SK-N-SH (cell line): ENCODE results near the gene MTF2.

ENCODE experiments used
- EP300 ChIP-seq, 2 experiments: IDR thresholded peaks; 2 replicates each; pipeline versions ENCODE4 v1.4.0 to v1.6.1; 2012; ENCODE audit warnings: borderline replicate concordance in 1 of 2, low read depth in 1 of 2, low read length in 1 of 2
- GABPA ChIP-seq: IDR thresholded peaks from 2 replicates; pipeline ENCODE4 v1.4.0; 2012; ENCODE audit warnings: low read depth, mild to moderate bottlenecking
- RCOR1 ChIP-seq: fragments of 150-350 bp; IDR thresholded peaks from 2 replicates; pipeline ENCODE4 v1.6.1; 2017; ENCODE audit warnings: antibody characterized with exemption, low read length
- RFX5 ChIP-seq: IDR thresholded peaks from 2 replicates; pipeline ENCODE4 v1.6.1; 2012; ENCODE audit warnings: mild to moderate bottlenecking, improper control_type of control experiment, low read length
- TF ChIP-seq, protein P1 (sequence below): fragments of 200-600 bp; sonication (generic); IDR thresholded peaks from 2 replicates; pipeline ENCODE4 v1.6.1; 2017; ENCODE audit warnings: antibody characterized with exemption, mild to moderate bottlenecking, moderate library complexity
- TF ChIP-seq, protein P2 (sequence below): IDR thresholded peaks from 2 replicates; pipeline ENCODE4 v1.6.1; 2012; ENCODE audit warnings: mild to moderate bottlenecking, low read depth, low read length, moderate library complexity

DNA sequence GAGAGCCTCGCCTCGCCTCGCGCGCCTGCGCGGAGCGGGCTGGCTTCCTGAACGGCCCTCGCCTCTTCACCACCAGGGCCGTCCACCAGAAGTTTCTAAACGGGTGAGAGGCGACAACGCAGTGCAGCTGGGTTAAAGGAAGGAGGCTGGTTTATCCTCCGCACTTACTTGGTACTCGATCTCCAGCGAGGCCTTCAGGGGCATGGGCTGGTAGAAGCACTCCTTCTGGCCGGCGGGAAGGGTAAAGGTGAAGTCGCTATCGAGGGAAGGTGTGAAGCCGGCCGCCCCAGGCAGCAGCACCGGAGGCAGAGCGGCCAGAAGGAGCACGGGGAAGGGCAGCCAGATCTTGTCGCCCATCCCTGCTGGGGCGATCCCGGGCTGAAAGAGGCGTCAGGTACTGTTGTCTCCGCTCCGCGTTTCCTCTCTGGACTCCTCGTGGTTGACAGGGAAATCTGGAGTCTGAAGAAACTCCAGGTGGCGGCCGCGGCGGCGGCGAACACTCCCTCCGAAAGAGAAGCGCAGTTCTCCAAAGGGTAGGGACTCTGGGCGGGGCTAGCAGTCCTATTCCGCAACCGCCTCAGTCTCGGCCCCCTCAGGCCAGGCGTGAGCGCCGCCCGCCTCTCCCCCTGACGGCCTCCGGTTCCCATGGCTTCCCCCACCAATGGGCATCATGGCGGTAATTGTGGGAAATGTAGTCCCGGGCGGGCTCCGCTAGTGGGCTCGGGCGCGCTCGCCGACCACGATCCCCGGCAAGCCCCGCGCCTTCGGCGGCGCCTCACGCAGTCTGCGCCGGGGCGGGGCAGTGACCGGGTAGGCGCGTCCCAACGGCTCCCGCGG is 101.0 kb downstream of the MTF2 start, which contains the start of gene TMED5:
- TF ChIP-seq, protein P1, sequence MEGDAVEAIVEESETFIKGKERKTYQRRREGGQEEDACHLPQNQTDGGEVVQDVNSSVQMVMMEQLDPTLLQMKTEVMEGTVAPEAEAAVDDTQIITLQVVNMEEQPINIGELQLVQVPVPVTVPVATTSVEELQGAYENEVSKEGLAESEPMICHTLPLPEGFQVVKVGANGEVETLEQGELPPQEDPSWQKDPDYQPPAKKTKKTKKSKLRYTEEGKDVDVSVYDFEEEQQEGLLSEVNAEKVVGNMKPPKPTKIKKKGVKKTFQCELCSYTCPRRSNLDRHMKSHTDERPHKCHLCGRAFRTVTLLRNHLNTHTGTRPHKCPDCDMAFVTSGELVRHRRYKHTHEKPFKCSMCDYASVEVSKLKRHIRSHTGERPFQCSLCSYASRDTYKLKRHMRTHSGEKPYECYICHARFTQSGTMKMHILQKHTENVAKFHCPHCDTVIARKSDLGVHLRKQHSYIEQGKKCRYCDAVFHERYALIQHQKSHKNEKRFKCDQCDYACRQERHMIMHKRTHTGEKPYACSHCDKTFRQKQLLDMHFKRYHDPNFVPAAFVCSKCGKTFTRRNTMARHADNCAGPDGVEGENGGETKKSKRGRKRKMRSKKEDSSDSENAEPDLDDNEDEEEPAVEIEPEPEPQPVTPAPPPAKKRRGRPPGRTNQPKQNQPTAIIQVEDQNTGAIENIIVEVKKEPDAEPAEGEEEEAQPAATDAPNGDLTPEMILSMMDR = no peak; the same call in 1 of the 2 replicates
- TF ChIP-seq, protein P2, sequence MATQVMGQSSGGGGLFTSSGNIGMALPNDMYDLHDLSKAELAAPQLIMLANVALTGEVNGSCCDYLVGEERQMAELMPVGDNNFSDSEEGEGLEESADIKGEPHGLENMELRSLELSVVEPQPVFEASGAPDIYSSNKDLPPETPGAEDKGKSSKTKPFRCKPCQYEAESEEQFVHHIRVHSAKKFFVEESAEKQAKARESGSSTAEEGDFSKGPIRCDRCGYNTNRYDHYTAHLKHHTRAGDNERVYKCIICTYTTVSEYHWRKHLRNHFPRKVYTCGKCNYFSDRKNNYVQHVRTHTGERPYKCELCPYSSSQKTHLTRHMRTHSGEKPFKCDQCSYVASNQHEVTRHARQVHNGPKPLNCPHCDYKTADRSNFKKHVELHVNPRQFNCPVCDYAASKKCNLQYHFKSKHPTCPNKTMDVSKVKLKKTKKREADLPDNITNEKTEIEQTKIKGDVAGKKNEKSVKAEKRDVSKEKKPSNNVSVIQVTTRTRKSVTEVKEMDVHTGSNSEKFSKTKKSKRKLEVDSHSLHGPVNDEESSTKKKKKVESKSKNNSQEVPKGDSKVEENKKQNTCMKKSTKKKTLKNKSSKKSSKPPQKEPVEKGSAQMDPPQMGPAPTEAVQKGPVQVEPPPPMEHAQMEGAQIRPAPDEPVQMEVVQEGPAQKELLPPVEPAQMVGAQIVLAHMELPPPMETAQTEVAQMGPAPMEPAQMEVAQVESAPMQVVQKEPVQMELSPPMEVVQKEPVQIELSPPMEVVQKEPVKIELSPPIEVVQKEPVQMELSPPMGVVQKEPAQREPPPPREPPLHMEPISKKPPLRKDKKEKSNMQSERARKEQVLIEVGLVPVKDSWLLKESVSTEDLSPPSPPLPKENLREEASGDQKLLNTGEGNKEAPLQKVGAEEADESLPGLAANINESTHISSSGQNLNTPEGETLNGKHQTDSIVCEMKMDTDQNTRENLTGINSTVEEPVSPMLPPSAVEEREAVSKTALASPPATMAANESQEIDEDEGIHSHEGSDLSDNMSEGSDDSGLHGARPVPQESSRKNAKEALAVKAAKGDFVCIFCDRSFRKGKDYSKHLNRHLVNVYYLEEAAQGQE = no peak
- TF ChIP-seq RCOR1 (peak; percentile 8; the same call in 1 of the 2 replicates), EP300 (IDR thresholded peaks at IDR 0.05; ENCODE audit: borderline replicate concordance in 1 of 2, low read depth in 1 of 2, low read length in 1 of 2) (no peak; a peak in 1 of 4 replicates), GABPA (peak; percentile 54; the same call in 1 of the 2 replicates), RFX5 (peak; percentile 37; the same call in 1 of the 2 replicates)
